ES-I3 (cell line): ENCODE data around the gene DIPK1C.

ENCODE experiments used
- H3K36me3 ChIP-seq: 2 replicates; pipeline ENCODE4 v1.6.1; 2013; ENCODE audit warnings: mild to moderate bottlenecking, low read length, control low read depth, moderate library complexity; ENCODE audit not compliant: insufficient read depth
- H3K4me1 ChIP-seq: 2 replicates; pipeline ENCODE4 v1.6.1; 2013; ENCODE audit warnings: mild to moderate bottlenecking, control low read depth, low read length; ENCODE audit not compliant: insufficient read depth
- H3K9ac ChIP-seq: 2 replicates; pipeline ENCODE4 v1.6.1; 2013; ENCODE audit warnings: low read depth, mild to moderate bottlenecking, low read length, moderate library complexity
- H3K9me3 ChIP-seq: 2 replicates; pipeline ENCODE4 v1.6.1; 2013; ENCODE audit warnings: mild to moderate bottlenecking, low read length, moderate library complexity; ENCODE audit not compliant: control insufficient read depth, insufficient read depth

The DIPK1C gene

GRCh38 chr18:74472312-74472711 lies 15.2 kb upstream of the DIPK1C start:
- H3K9ac ChIP-seq = no peak overlapping the region
- H3K9me3 ChIP-seq = peaks cover 6% of the 10 kb centered on the region; the same call in 1 of the 2 replicates
- no peaks in the 10 kb centered on the region for H3K4me1 ChIP-seq
- no peaks in the 10 kb centered on the region for H3K36me3 ChIP-seq

DNA sequence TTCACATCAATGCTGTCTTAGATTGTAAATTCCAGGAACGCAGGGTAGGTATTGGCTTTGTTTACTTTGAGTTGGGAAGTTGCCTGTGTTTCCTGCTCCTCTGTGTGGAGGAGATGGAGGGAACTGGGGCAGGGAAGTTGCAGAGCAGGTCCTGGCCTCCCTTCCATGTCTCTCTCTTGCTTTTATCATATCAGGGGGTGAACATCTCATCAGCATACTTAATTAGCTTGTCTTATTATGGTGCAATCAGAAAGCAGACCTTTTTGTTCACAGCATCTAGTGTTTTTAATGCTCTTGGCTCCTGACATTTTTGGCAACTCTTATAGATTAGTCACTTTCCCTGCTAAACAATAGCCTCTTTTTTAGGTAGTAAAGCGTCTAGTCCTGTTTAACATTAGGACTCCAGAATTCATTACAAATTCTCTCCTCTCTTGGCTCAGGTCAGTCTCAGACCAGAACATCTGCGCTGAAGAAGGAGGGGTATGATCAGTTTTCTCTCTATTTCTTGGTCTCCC lies 11.5 kb upstream of the DIPK1C start:
- H3K4me1 ChIP-seq = no peaks in the 10 kb centered on the region
- no peaks in the 10 kb centered on the region for H3K36me3 ChIP-seq
- no peak overlapping the region for H3K9ac ChIP-seq
- peaks cover 6% of the 10 kb centered on the region; the same call in 1 of the 2 replicates for H3K9me3 ChIP-seq

DNA sequence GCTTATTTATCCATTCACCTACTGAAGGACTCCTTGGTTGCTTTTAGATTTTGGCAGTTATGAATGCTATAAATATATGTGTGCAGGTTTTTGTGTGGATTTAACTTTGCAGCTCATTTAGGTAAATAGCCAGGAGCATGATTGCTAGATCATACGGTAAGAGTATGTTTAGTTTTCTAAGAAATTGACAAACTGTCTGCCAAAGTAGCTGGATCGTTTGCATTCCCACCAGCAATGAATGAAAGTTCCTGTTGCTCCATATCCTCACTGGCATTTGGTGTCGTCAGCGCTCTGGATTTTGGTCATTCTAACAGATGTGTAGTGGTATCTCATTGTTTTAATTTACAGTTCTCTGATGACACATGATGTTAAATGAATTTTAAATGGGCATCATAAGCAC lies 8.7 kb upstream of the DIPK1C start:
- peaks cover 3% of the 10 kb centered on the region; the same call in 1 of the 2 replicates for H3K9me3 ChIP-seq
- H3K4me1 ChIP-seq = no peaks in the 10 kb centered on the region
- H3K9ac ChIP-seq = no peak overlapping the region
- no peaks in the 10 kb centered on the region for H3K36me3 ChIP-seq

GRCh38 chr18:74463983-74464382 lies 6.9 kb upstream of the DIPK1C start:
- Histone ChIP-seq H3K4me1 (no peaks in the 10 kb centered on the region), H3K9me3 (no peaks in the 10 kb centered on the region), H3K36me3 (no peaks in the 10 kb centered on the region), H3K9ac (no peak overlapping the region)

DNA sequence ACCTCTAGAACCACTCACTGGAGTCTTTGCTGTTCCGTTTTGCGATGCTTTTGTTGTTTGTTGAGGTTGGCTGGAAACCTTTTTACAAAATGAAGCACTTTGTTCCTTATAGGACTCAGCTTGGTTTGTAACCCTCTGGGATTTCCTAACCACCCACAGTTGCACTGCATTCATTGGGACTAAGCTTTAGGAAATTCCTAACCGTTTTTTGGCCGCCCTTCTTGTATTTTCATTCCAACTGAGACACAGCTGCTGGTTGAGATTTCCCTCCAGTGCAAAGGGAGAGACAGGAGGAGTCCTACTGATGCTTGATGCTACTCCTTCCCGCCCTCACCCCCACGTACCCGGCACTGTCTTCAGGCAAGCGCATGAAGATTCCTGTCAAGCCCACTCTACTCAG lies 6.1 kb upstream of the DIPK1C start:
- Histone ChIP-seq H3K9me3 (no peaks in the 10 kb centered on the region), H3K9ac (no peak overlapping the region), H3K36me3 (no peaks in the 10 kb centered on the region), H3K4me1 (no peaks in the 10 kb centered on the region)

DNA sequence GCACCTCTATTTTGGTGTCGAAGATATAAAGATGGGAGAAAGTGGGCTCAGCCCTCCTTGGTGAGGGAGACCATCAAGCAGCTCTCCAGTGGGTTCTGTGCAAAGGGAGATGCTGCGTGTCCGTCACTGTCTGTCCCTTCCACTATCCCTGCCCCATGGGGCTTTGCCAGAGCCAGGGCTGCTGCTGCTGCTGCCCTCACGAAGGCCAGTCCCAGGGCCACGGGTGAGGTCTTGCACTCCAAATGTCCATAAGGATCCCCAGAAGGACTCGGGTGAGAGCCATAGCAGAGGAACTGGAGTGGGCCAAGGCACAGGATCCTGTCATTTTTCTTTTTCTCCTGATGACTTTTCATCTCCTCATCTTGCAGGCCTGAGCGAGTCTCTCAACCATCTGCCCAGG lies 3.7 kb upstream of the DIPK1C start:
- Histone ChIP-seq H3K36me3 (no peaks in the 10 kb centered on the region), H3K9me3 (no peaks in the 10 kb centered on the region), H3K9ac (no peak overlapping the region), H3K4me1 (no peaks in the 10 kb centered on the region)

GRCh38 chr18:74459889-74460288 lies 2.8 kb upstream of the DIPK1C start:
- Histone ChIP-seq H3K9me3 (no peaks in the 10 kb centered on the region), H3K9ac (no peak overlapping the region), H3K4me1 (no peaks in the 10 kb centered on the region), H3K36me3 (no peaks in the 10 kb centered on the region)

GRCh38 chr18:74457725-74458421 lies 765 bp upstream of the DIPK1C start:
- Histone ChIP-seq H3K36me3 (no peaks in the 10 kb centered on the region), H3K9ac (peak overlapping the region; percentile 42; the same call in 1 of the 2 replicates), H3K9me3 (no peaks in the 10 kb centered on the region), H3K4me1 (no peaks in the 10 kb centered on the region)

DNA sequence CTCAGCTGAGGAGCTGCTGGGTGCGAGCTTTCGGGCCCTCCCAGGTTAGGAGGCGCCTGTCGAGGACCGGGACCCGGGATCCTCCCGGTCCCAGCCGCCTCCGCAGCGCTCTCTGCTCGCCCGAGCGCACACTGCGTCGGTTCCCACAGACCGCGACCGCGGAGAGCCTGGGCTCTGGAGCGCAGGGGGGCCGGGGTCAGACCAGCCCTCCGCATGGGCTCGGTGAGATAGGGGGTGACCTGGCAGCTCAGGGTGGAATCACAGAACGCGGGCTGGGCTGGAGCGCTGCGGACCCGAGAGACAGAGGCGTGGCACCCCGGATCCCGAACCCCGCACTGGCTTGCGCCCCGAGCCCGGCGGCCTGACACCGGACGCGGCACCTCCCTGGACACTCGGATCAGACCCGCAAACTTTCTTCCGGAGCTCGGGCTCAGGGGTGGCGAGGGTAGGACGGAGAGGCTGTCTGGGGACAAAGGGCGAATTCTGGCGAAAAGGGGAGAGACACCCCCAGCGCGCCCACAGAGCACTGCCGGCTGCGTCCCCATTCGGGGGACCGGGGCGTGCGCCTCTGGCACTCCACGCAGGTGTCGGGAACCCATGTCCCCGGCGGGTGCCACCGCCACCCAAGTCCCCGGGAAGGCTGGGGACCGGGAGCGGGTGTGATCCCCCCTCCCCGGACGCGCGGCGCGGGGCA lies 612 bp downstream of the DIPK1C start:
- Histone ChIP-seq H3K9ac (peak overlapping the region; percentile 59; the same call in 1 of the 2 replicates), H3K36me3 (no peaks in the 10 kb centered on the region), H3K9me3 (no peaks in the 10 kb centered on the region), H3K4me1 (no peaks in the 10 kb centered on the region)

DNA sequence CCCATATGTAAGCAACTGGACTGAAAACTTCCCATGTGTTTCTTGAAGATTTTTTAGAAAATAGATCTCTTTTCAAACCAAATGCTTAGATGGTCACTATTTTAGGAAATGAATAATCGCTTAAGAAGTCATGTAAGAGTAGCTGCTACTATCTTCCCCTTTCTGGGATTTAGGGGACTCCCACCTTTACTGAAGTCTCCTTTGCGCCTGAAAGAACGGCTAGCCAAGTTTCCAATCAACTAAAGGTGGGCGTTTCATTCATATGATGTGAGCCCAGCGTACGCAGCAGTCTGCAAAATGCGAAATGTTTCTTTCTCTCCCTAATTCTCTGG lies 1.1 kb downstream of the DIPK1C start:
- no peaks in the 10 kb centered on the region for H3K4me1 ChIP-seq
- H3K9me3 ChIP-seq = no peaks in the 10 kb centered on the region
- peak overlapping the region; percentile 59; the same call in 1 of the 2 replicates for H3K9ac ChIP-seq
- H3K36me3 ChIP-seq = no peaks in the 10 kb centered on the region

GRCh38 chr18:74455386-74455785 lies 1.7 kb downstream of the DIPK1C start:
- no peaks in the 10 kb centered on the region for H3K36me3 ChIP-seq
- no peaks in the 10 kb centered on the region for H3K4me1 ChIP-seq
- no peak overlapping the region for H3K9ac ChIP-seq
- H3K9me3 ChIP-seq = no peaks in the 10 kb centered on the region

DNA sequence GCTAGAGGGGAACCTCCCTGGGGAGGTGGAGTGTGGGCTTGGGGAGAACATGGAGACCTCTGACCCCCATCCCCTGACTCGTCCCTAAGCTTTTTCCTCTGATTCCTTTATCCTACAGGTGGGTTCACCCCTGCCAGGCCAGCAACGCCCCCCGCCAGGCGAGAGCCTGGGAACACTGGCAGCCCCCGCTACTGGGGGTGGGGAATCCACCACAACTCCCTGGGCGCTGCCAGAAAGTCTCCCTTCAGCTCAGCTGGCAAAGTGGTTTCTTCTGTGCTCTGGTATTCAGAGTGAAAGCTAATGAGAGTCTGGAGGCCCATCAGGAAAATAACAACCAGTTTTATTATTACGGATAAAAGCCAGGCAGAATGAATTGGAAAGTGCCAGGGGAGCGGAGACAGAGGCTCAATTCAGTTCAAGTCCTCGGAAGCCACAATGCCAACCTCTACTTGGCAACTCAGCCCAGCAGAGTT lies 2.8 kb downstream of the DIPK1C start:
- H3K4me1 ChIP-seq = no peaks in the 10 kb centered on the region
- no peaks in the 10 kb centered on the region for H3K36me3 ChIP-seq
- no peak overlapping the region for H3K9ac ChIP-seq
- H3K9me3 ChIP-seq = no peaks in the 10 kb centered on the region

DNA sequence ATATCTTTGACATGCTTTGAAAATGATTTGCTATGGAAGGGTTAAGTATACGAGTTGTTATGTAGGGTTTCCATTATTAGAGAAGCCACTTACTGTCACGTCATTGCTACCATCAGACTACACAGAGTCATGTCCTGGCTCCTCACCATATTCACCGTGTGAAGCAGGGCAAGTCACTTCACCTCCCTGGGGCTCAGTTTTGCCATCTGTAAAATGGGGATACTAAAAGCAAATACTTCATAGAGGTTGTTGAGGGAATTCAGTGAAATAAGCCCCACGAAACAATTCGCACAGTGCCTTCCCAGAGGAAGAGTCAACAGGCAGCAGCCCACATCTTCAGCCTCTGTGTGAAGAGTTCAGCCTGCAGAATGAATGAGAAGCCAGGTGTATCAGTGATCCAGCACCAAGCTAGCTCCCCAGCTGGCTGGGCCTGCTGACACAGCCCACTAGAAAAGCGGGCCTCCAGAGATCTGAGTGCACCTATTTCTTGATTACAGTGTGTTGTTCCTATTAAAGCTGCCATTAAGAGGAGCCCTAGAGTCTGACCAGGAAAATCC lies 3.4 kb downstream of the DIPK1C start:
- H3K9me3 ChIP-seq = no peaks in the 10 kb centered on the region
- no peak overlapping the region for H3K9ac ChIP-seq
- no peaks in the 10 kb centered on the region for H3K4me1 ChIP-seq
- H3K36me3 ChIP-seq = no peaks in the 10 kb centered on the region

DNA sequence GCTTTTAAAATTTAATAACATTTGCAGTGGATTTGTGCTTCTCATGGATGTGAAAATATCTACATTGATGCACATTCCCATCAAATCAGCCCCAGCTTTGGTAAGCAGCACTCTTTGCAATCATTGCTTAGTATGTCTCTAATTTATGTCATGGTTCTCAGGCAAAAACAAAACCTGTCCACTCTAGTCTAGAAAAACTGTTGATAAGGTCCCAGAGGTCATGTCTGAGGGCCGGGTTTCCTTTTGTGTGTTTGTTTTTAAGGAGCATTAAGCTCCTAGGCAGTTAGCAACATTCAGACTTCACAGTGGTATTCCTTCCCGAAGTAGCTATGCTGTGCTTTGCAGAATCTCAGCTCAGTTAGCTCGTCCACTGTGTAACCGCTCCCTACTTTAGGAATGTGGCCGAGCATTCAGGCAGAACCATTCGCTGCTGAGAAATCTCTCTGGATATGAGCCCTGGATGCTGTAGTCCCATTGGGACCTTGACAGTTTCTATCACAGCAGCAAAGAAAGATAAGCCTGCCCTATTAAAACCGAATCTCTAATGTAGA lies 4.0 kb downstream of the DIPK1C start:
- H3K9ac ChIP-seq = no peak overlapping the region
- no peaks in the 10 kb centered on the region for H3K4me1 ChIP-seq
- H3K9me3 ChIP-seq = no peaks in the 10 kb centered on the region
- no peaks in the 10 kb centered on the region for H3K36me3 ChIP-seq
